ENCODE data around the gene SWSAP1. TPM values are rescaled to one million over a fixed set of nuclear protein-coding genes. Genes with fewer than 3 reads are reported as not detected.

Gene SWSAP1
- total and polyA plus RNA-seq, 9 of the 15 experiments (the other 6 are each of a cell fraction or from before 2014, with no cell fraction given): 0.18 to 2.8 (median 1.7) TPM

GRCh38 chr19:11374433-11375142 lies at the start of gene SWSAP1 (continued):
- TF ChIP-seq RREB1 (CRISPR knock-in tag; IDR thresholded peaks at IDR 0.05): 0 out of 2 replicates have a peak, but pooled peaks have one; percentile 73
- TF ChIP-seq MAFK (IDR thresholded peaks at IDR 0.05; ENCODE audit: low read length): no peak
- no peak for TF ChIP-seq SRSF3 (IDR thresholded peaks at IDR 0.05; ENCODE audit: insufficient read depth, low read length)
- no peak for TF ChIP-seq ZNF280A (IDR thresholded peaks at IDR 0.05; ENCODE audit: low read depth, partially characterized antibody)
- TF ChIP-seq CC2D1A (IDR thresholded peaks at IDR 0.05): no peak
- TF ChIP-seq KLF6 (CRISPR knock-in tag; IDR thresholded peaks at IDR 0.05; ENCODE audit: borderline replicate concordance): peak; percentile 35; the same call in 1 of the 2 replicates
- TF ChIP-seq HNRNPUL1 (IDR thresholded peaks at IDR 0.05; ENCODE audit: low read length): no peak
- 0 out of 2 replicates have a peak, but pooled peaks have one; percentile 3 for TF ChIP-seq TEAD4 (IDR thresholded peaks at IDR 0.05; ENCODE audit: low read length)
- TF ChIP-seq TEAD4 (CRISPR knock-in tag; IDR thresholded peaks at IDR 0.05; ENCODE audit: borderline replicate concordance): no peak
- TF ChIP-seq POLR2AphosphoS2 (IDR thresholded peaks at IDR 0.05; ENCODE audit: low read length): no peak; the same call in 1 of the 2 replicates
- TF ChIP-seq KHSRP (IDR thresholded peaks at IDR 0.05): no peak
- TF ChIP-seq ZNF584 (CRISPR knock-in tag; IDR thresholded peaks at IDR 0.05; ENCODE audit: low read depth): no peak
- TF ChIP-seq BMI1 (IDR thresholded peaks at IDR 0.05; ENCODE audit: low read length): no peak
- TF ChIP-seq MIER1 (IDR thresholded peaks at IDR 0.05; ENCODE audit: low read depth): no peak
- TF ChIP-seq TRIM25 (IDR thresholded peaks at IDR 0.05; ENCODE audit: borderline replicate concordance): no peak
- 0 out of 2 replicates have a peak, but pooled peaks have one; percentile 37 for TF ChIP-seq ZNF561 (CRISPR knock-in tag; conservative IDR thresholded peaks at IDR 0.05)
- TF ChIP-seq MED1 (CRISPR knock-in tag; IDR thresholded peaks at IDR 0.05; ENCODE audit: borderline replicate concordance): no peak
- peak; percentile 93 for TF ChIP-seq SP1 (CRISPR knock-in tag; IDR thresholded peaks at IDR 0.05)
- no peak for TF ChIP-seq CBX8 (IDR thresholded peaks at IDR 0.05; ENCODE audit: borderline replicate concordance, extremely low read depth, low read depth, low read length, poor library complexity, severe bottlenecking)
- TF ChIP-seq PHF8 (IDR thresholded peaks at IDR 0.05; ENCODE audit: borderline replicate concordance, low read length): peak; percentile 99
